Measurements from ENCODE around the gene EEF2K.

GRCh38 chr16:22250522-22250921, 44.4 kb downstream of the EEF2K start:
- no peak for TF ChIP-seq CTCF (IDR thresholded peaks at IDR 0.05; ENCODE audit: low read depth, low read length, poor library complexity, severe bottlenecking)
- TF ChIP-seq EZH2phosphoT487 (IDR thresholded peaks at IDR 0.05; ENCODE audit: borderline replicate concordance, low read length): no peak

All from DOHH2 (cell line).